GM12874 (cell line): Measurements from ENCODE around the gene DCPS.

Source experiments
- CTCF ChIP-seq: IDR thresholded peaks from 2 replicates; pipeline ENCODE4 v1.5.1; 2011; ENCODE audit warnings: low read depth, mild to moderate bottlenecking, control low read depth, low read length, moderate library complexity; ENCODE audit not compliant: insufficient read depth

DCPS gene

GRCh38 chr11:126290887-126291286 lies 13.0 kb upstream of the DCPS start:
- TF ChIP-seq CTCF: no peak

GRCh38 chr11:126293726-126294125 lies 10.1 kb upstream of the DCPS start:
- TF ChIP-seq CTCF: no peak

- no peak for TF ChIP-seq CTCF
Measured at GRCh38 chr11:126297004-126297403, 6.9 kb upstream of the DCPS start.

- no peak for TF ChIP-seq CTCF
Measured at GRCh38 chr11:126304457-126305075, 706 bp downstream of the DCPS start.

GRCh38 chr11:126305699-126306098 lies 1.8 kb downstream of the DCPS start:
- TF ChIP-seq CTCF: no peak

- peak; percentile 41; the same call in 1 of the 2 replicates for TF ChIP-seq CTCF
Measured at GRCh38 chr11:126307706-126308105, 3.8 kb downstream of the DCPS start.

GRCh38 chr11:126308271-126308671 lies 4.4 kb downstream of the DCPS start:
- TF ChIP-seq CTCF: no peak
